ENCODE results near the gene KIF13A.
"Not testable (repeated sequence)": the region's sequence is repeated elsewhere in the genome, so short reads cannot be mapped to it uniquely, and the experiment has no call there.

KIF13A gene

DNA sequence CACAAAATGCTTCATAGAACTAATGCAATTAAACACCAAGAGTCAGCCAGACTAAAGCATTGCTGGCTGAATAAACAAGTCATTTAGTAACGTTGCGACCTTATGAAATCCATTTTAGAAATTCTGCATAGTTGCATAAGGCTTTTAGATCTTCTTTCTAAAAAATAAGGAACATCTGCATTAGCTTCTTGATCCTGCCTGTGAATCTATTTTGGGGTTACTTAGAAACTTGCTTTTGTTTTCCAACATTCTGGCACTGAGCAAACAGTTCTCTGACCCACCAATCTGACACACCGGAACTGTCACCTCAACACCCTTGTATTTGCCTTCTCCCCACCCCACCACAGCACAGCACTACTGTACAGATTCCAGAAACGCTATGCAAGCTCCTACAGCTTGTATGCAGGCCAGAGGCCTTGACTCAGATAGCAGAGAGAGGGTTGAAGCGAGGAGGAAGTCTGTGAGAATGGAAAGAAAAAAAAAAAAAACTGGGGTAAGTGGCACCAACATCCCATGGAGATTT, 55.0 kb downstream of the KIF13A start:
- DNase-seq (ENCODE audit: low spot score): no peak

DNA sequence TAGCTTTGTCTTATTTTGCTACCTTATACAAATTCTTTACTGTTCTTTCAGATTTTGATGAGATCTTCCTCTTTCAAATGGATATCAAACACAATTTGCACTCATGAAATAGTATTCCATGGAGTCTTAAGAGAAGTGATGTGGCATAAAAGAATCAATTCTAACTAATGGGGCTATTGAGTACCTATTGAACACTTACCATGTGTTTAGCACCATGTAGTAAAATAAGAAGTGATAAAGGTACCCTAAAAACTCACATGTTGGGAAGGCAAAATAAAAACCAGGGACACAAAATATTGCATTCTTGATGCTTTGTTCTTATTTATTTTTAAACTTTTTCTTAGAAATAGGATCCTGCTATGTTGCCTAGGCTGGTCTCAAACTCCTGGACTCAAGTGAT, 56.2 kb downstream of the KIF13A start:
- DNase-seq (ENCODE audit: low spot score): no peak

DNA sequence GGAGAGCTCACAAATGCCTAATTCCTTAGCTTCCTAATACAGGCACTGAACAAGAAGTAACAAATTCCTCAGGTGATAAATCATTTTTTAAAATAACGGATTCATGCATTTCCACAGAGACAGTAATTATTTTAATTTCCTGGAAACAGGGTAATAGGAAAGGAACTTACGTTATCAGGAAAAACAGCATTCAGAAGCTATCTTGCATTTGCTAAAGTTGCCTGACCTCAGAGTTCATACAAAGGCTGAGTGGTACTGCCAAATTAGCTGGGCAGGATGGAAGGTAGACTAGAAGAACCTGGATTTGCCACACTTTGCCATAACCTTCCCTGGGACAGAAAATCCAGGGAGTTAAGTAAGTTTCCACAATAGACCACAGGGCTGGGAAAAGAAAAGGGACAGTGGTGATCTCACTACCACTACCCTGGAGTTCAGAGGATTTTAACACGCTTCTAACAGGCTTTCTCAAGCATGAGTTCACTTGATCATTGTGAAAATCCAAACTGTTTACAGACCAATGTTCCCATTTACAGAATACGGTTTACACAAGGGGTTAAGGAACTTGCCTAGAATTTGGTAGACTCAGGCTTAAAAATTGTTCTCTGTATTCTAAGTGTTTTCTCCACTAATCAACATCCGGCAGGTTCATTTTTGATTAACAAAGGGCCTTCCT, 57.0 kb downstream of the KIF13A start:
- no peak for DNase-seq (ENCODE audit: low spot score)

DNA sequence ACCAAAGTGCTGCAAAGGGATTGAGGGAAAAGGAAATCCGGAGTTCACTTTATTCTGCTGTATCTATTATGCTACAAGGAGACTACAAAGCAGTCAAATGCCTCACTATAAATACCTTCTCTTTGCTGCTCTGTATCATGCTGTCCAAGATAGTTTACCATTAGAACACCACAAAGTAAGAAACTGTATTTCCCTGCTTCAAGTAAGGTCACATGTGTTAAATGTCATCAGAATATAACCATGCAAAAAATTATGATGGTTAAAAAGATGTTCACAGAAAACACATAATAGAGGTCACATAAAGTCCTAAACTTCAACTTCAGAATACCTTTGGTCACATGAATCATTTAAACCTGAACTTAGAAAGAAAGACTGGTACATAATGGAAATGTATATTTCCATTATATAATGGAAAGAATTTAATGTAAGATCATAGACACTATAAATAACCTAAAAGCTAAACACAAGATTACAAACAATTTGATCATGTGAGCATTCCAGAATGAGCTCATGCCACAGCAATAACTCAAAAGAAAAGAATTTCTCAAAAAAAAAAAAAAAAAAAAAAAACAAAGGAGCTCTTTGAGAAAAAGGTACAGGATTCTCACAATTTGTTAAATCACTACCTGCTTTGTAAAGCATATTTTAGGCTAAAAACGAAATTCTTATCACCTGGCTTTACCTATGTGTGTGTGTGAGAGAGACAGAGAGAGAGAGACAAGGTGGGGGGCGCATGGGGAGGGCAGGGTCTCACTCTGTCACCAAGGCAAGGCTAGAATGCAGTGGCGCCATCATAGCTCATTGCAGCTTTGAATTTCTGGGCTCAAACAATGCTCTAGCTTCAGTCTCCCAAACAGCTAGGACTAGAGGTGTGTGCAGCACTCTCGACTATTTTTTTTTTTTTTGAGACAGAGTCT, 58.7 kb downstream of the KIF13A start:
- DNase-seq (ENCODE audit: low spot score): no peak

- peak; percentile 45 for DNase-seq (ENCODE audit: low spot score)
Observed at GRCh38 chr6:17927705-17928104, 59.7 kb downstream of the KIF13A start.

GRCh38 chr6:17923401-17923863, 64.0 kb downstream of the KIF13A start:
- no peak for DNase-seq (ENCODE audit: low spot score)

- DNase-seq (ENCODE audit: low spot score): no peak
Observed at GRCh38 chr6:17921454-17921853, 66.0 kb downstream of the KIF13A start.

DNA sequence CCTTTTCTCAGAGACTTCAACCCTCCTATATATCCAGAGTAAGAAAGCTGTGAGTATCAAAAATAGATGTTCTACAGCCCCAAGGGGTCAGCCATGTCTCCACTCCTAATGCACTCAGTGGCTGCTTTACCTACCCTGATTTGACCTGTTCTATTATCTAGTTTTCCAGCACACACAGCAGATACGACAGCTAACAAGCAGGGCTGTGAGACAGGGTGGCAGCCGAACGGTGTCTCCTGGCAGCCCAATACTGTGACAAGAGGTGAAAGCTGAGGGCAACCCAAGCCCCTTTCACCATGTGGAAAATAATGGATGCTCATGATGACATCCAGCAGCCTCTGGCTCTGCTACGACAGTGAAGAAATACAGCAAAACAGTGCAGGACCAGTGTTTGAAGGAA, 67.9 kb downstream of the KIF13A start:
- no peak for DNase-seq (ENCODE audit: low spot score)

DNA sequence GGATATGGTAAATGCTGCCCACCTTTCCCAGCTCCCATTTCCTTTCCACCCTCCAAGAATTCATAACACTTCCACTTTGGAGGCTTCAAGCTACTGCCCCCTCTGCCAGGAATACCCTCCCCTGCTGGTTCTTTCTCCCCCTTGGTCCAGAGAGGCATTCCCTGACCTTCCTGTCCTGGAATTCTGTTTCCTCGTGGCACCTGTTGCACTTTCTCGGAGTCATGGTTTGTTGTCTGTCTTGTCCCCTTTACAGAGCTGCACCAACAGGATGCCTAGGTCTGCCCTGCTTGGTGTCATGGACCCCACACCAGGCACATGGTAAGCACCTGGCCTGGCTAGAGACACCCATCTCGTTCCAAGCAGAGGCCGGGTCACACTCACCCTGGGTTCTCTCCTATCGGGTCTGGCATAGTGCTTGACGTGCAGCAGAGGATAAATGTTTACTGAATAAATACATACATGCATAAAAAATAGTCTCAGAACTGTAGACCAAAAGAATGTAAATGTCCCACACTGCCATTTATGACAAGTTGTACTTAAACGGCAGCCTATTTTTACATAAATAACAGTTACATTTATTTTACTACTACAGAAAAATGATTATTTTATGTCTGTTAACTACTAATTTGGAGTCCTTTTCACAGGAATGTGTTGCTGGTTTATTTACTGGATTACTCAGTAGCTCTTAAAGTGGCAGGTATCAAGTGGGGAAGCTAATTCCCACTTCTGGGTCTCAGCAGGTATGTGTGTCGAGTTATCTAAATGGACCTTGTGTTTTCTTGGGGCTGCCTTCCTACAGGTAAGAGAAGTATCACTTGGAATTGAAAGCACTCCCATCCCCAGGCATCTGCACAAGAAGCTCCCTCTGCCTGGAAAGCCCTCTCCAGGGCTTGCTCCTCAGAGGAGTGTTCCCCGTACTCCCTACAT, 69.3 kb downstream of the KIF13A start:
- DNase-seq (ENCODE audit: low spot score): no peak

DNA sequence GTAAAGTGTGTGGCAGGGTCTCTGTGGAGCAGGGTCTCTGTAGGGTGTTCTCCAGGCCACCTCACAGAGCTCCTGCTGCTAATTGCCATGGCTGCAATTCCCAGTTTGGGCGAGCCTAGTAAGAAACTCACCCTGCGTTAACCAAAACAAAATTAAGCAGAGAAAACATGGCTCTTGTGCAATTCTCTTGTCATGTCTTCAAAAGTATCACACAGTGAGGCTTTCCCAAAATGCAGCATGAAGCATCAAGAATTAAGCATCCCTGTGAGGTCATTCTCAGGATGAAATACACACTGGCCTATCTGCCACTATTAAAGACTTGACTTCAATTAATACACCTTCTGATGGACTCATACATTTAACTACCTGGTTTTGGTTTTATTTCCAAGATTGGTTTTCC, 72.8 kb downstream of the KIF13A start:
- DNase-seq (ENCODE audit: low spot score): no peak

DNA sequence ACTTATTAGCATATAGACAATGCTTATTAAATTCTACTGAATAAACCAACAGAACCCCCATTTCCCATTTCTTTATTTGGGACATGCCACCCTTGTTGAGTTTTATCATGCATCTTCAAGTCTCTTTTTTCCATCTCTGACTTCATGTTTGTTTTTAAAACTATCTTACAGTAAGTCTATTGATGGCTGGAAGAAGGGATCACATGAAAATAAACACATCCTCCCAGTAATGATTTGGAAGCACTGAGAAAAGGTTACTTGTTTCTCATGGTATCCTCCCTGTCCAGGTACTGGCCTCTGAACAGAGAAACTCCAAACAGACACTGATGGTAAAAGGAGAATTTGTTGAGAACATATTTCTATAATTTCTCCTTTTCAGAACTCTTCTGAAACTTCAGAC, 74.9 kb downstream of the KIF13A start:
- DNase-seq (ENCODE audit: low spot score): no peak

GRCh38 chr6:17911656-17912055, 75.8 kb downstream of the KIF13A start:
- not testable (repeated sequence) for DNase-seq (ENCODE audit: low spot score)

DNA sequence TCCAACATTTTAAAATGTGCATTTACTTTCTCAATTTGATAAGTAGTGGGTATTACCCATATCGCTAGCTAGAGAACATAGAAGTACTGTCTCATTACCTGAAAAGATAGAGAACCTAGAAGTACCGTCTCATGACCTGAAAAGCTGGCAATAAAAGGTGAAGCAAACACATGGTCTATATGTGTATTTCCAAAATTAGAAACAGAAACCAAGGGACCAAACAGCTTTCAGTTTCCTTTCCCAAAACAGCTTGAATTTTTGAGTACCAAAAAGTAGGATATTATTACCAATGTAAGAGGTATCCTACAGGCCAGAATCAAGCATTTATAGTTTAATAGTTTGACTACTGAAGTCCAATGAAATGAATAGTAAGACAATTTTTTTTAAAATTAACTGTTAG, 77.2 kb downstream of the KIF13A start:
- DNase-seq (ENCODE audit: low spot score): no peak

DNA sequence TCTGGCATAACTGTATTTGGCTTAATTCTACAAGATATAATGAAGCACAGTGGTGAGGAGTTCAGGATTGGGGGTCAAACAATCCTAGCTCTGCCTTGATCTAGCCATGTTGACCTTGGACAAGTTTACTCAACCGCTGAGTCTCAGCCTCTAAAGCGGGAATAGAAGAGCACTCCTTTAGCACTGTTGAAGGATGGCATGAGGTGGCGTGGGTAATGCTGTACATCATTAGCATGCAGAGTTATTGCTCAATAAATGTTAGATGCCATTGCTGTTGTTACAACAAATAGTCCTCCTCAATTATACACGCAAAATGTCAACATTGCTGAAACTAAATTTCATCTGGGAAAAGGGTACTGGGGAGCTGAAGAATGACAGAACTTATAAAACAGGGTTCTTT, 78.6 kb downstream of the KIF13A start:
- no peak for DNase-seq (ENCODE audit: low spot score)

DNA sequence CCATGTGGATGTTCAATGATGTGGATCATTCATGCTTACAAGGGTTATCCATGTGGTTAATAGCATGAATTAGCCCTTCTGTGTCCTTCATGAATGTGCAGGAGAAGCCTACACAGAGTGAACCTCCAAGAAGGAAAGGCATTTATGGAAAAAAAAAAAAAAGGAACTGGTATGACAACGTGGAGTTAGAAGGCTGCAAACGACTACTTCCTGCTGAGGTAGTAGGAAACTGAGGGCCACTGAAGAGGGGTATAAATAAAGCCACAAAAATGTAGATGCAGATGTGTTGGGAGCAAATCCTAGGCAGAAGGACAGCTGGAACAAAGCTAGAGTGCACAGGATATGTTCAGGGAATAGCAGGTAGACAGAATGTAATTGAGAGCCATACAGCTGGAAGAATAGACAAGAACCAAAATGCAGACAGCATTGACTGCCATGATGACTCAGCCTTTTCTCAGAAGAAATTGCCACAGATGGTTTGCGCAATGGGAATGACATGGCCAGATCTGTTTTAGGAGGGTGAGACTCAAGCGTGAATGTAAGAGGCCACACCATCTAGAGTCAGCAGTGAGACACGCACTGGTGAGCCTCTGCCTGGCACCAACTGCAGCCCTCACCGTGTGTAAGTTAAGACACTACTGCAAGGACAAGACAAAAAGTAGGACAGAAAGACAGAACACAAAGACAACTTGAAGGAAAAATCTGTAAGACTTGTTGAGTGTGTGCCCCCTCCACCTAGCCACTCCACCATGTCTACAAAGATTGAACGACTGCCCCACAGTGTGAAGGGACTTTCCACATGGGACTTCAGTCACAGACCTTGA, 79.8 kb downstream of the KIF13A start:
- DNase-seq (ENCODE audit: low spot score): peak; percentile 76

DNA sequence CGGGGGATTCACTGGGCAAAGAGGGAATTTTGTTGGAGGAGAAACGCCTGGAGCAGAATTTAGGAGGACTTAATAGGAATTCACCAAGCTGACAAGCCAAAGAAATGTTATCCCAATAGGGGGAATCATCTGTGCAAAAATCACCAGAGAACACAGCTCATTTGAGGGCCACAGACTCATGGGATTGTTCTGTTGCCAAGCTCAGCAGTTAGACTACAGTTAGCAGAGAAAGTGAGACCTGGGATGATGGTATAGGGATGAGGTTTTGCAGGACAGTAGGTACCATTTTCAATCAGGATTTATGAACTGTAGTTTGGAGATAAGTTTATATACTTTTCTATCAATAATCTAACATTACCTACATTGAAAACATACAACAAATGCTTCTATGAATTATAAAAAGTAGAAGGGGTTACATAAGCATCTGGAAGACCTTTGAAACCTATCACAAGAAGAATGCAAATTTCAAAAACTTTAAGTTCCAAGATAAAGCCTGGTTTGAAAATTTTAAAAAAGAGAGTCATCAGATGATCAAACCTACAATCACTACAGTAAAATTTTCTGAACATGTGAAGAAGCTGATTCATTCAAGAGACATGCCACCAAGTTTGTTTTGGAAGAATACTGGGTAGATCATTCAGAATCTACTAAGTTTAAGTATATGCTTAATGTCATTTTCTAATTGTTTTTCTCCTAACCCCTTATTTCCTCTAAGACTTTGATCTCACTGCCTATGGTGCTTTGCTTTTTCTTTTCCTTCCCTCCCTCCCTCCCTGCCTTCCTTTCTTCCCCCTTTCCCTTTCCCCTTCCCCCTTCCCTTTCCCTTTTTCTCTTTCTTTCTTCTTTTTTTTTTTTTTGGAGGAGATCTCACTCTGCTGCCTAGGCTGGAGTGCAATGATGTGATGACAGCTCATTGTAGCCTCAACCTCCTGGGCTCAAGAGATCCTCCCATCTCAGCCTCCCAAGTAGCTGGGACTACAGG, 81.5 kb downstream of the KIF13A start:
- DNase-seq (ENCODE audit: low spot score): no peak

- DNase-seq (ENCODE audit: low spot score): no peak
Observed at GRCh38 chr6:17904491-17905120, 82.8 kb downstream of the KIF13A start.

GRCh38 chr6:17902974-17903373, 84.5 kb downstream of the KIF13A start:
- no peak for DNase-seq (ENCODE audit: low spot score)

DNA sequence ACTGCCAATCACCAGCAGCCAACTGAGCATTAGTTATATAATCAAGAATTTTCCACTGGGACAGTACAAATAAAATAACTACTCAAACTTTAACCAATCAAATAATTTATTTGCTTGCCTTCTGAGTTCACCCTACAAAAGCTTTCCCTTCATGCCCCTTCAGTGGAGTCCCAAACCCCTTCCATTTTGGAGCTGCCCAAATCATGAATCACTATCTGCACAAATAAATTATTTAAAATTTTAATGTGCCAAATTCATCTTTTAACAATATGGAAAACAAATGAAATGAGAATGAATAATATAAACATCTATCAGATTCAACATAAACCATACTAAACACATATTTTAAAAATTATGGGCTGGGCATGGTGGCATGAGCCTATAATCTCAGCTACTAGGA, 85.9 kb downstream of the KIF13A start:
- no peak for DNase-seq (ENCODE audit: low spot score)
